SK-N-SH (cell line): Measurements from ENCODE around the gene EPHA6.

Experiments
- EP300 ChIP-seq, 2 experiments: IDR thresholded peaks; 2 replicates each; pipeline versions ENCODE4 v1.4.0 to v1.6.1; 2012; ENCODE audit warnings: borderline replicate concordance in 1 of 2, low read depth in 1 of 2, low read length in 1 of 2
- EZH2phosphoT487 ChIP-seq: fragments of 200-600 bp; sonication (generic); IDR thresholded peaks from 2 replicates; pipeline ENCODE4 v1.6.1; 2017; ENCODE audit warnings: low read depth, mixed run types, mild to moderate bottlenecking, antibody characterized with exemption, moderate library complexity, borderline replicate concordance
- FOXJ3 ChIP-seq: sonication (generic); formaldehyde crosslinking; IDR thresholded peaks from 2 replicates; pipeline ENCODE4 v1.5.1; 2020; ENCODE audit warnings: mild to moderate bottlenecking, missing genetic modification reagents
- FOXM1 ChIP-seq: IDR thresholded peaks from 2 replicates; pipeline ENCODE4 v1.4.0; 2012; ENCODE audit warnings: low read depth, mild to moderate bottlenecking
- MXI1 ChIP-seq: IDR thresholded peaks from 2 replicates; pipeline ENCODE4 v1.6.1; 2012; ENCODE audit warnings: mild to moderate bottlenecking, low read depth, low read length, improper control_type of control experiment
- POLR2AphosphoS5 ChIP-seq: IDR thresholded peaks from 2 replicates; pipeline ENCODE4 v1.6.1; 2012; ENCODE audit warnings: low read depth, low read length
- RAD21 ChIP-seq: IDR thresholded peaks from 2 replicates; pipeline ENCODE4 v1.6.1; 2012; ENCODE audit warnings: mild to moderate bottlenecking, low read length
- RFX5 ChIP-seq: IDR thresholded peaks from 2 replicates; pipeline ENCODE4 v1.6.1; 2012; ENCODE audit warnings: mild to moderate bottlenecking, improper control_type of control experiment, low read length
- SIN3A ChIP-seq: IDR thresholded peaks from 2 replicates; pipeline ENCODE4 v1.6.1; 2012; ENCODE audit warnings: low read depth, mild to moderate bottlenecking, low read length, moderate library complexity, borderline replicate concordance
- TAF1 ChIP-seq: IDR thresholded peaks from 2 replicates; pipeline ENCODE4 v1.6.1; 2012; ENCODE audit warnings: low read depth, mild to moderate bottlenecking, low read length, moderate library complexity, borderline replicate concordance
- TCF12 ChIP-seq: IDR thresholded peaks from 2 replicates; pipeline ENCODE4 v1.4.0; 2012
- TEAD4 ChIP-seq: IDR thresholded peaks from 2 replicates; pipeline ENCODE4 v1.4.0; 2012; ENCODE audit warnings: mild to moderate bottlenecking, borderline replicate concordance; ENCODE audit not compliant: insufficient read depth
- TF ChIP-seq, protein P1 (sequence below): fragments of 200-600 bp; sonication (generic); IDR thresholded peaks from 2 replicates; pipeline ENCODE4 v1.6.1; 2017; ENCODE audit warnings: antibody characterized with exemption, mild to moderate bottlenecking, moderate library complexity

GRCh38 chr3:96836153-96836915 lies 21.9 kb downstream of the EPHA6 start:
- TF ChIP-seq POLR2AphosphoS5 (no peak), TEAD4 (no peak), FOXM1 (no peak), EP300 (IDR thresholded peaks at IDR 0.05; ENCODE audit: borderline replicate concordance in 1 of 2, low read depth in 1 of 2, low read length in 1 of 2) (no peak), EZH2phosphoT487 (no peak), FOXJ3 (CRISPR knock-in tag) (no peak), RAD21 (no peak), TCF12 (no peak), SIN3A (no peak), RFX5 (no peak), TAF1 (no peak), MXI1 (no peak)
- TF ChIP-seq, protein P1, sequence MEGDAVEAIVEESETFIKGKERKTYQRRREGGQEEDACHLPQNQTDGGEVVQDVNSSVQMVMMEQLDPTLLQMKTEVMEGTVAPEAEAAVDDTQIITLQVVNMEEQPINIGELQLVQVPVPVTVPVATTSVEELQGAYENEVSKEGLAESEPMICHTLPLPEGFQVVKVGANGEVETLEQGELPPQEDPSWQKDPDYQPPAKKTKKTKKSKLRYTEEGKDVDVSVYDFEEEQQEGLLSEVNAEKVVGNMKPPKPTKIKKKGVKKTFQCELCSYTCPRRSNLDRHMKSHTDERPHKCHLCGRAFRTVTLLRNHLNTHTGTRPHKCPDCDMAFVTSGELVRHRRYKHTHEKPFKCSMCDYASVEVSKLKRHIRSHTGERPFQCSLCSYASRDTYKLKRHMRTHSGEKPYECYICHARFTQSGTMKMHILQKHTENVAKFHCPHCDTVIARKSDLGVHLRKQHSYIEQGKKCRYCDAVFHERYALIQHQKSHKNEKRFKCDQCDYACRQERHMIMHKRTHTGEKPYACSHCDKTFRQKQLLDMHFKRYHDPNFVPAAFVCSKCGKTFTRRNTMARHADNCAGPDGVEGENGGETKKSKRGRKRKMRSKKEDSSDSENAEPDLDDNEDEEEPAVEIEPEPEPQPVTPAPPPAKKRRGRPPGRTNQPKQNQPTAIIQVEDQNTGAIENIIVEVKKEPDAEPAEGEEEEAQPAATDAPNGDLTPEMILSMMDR, result no peak
